Activated T-helper 2 cell treated with anti-CD3 and anti-CD28 coated beads, Interferon-gamma antibody, Interleukin-2, Interleukin-4, amounts not matched to agents 10 μg/mL and 5 μg/mL and 100 μg/mL, durations not matched to agents 14 hours and 24 hours and 36 hours (primary cell): Measurements from ENCODE around the gene PRR5L. TPM values are rescaled to one million over a fixed set of nuclear protein-coding genes. Genes with fewer than 3 reads are reported as not detected.

Experiments used
- DNase-seq: peaks from one replicate; pipeline ENCODE4 v3.0.0; 2021; ENCODE audit warnings: low spot score
- H3K27ac Mint-ChIP-seq: one replicate; pipeline ENCODE4 v1.8.0; 2021; ENCODE audit warnings: mixed read lengths
- H3K27me3 Mint-ChIP-seq: one replicate; pipeline ENCODE4 v1.8.0; 2021; ENCODE audit warnings: low read depth, mixed read lengths
- H3K36me3 Mint-ChIP-seq: one replicate; pipeline ENCODE4 v1.8.0; 2021; ENCODE audit warnings: low read depth, mixed read lengths
- H3K4me1 Mint-ChIP-seq: one replicate; pipeline ENCODE4 v1.8.0; 2021; ENCODE audit warnings: low read depth, mixed read lengths
- H3K4me3 Mint-ChIP-seq: one replicate; pipeline ENCODE4 v1.8.0; 2021; ENCODE audit warnings: low read depth, mild to moderate bottlenecking, moderate library complexity, mixed read lengths
- H3K9me3 Mint-ChIP-seq: one replicate; pipeline ENCODE4 v1.8.0; 2021; ENCODE audit warnings: mixed read lengths
- intact Hi-C: fragments of 100-400 bp; cut with micrococcal nuclease; formaldehyde crosslinking; loops from one replicate; pipeline ENCODE4 v1.15.1; 2023
- total RNA-seq: library from RNA; stranded (reverse); gene quantifications from 2 replicates; pipeline ENCODE4 v1.2.3, GENCODE V29; 2022

Gene PRR5L
- total RNA-seq, 1 donor from 2014 or later, result 23.4 TPM

- no peaks in the 10 kb centered on the region for H3K9me3 Mint-ChIP-seq
- DNase-seq, result no peak
- no peak overlapping the region for H3K4me3 Mint-ChIP-seq
- intact Hi-C loops, result no loop called here
- H3K36me3 Mint-ChIP-seq, result no peaks in the 10 kb centered on the region
- no peak overlapping the region for H3K27ac Mint-ChIP-seq
- peaks cover 13% of the 10 kb centered on the region for H3K4me1 Mint-ChIP-seq
- peaks cover 62% of the 10 kb centered on the region for H3K27me3 Mint-ChIP-seq
Measured at GRCh38 chr11:36372101-36372771, 76.1 kb downstream of the PRR5L start.

GRCh38 chr11:36373016-36374010 lies 77.2 kb downstream of the PRR5L start:
- DNase-seq, result no peak
- Mint-ChIP-seq H3K4me1 (peaks cover 21% of the 10 kb centered on the region), H3K4me3 (no peak overlapping the region), H3K27me3 (peaks cover 59% of the 10 kb centered on the region), H3K27ac (no peak overlapping the region), H3K36me3 (peaks cover 7% of the 10 kb centered on the region), H3K9me3 (no peaks in the 10 kb centered on the region)
- intact Hi-C loops, result loop anchor here (2.0 kb wide), 1 partner anchor 79 kb away; no protein-coding TSS in a partner anchor

- Mint-ChIP-seq H3K27me3 (peaks cover 70% of the 10 kb centered on the region), H3K27ac (no peak overlapping the region), H3K9me3 (no peaks in the 10 kb centered on the region), H3K4me3 (no peak overlapping the region), H3K36me3 (peaks cover 18% of the 10 kb centered on the region), H3K4me1 (peaks cover 23% of the 10 kb centered on the region)
- DNase-seq, result no peak
- intact Hi-C loops, result loop anchor here (1.0 to 2.0 kb wide), 2 partner anchors 20 to 78 kb away; no protein-coding TSS in a partner anchor
Measured at GRCh38 chr11:36374726-36375125, 78.6 kb downstream of the PRR5L start.

- Mint-ChIP-seq H3K27me3 (peaks cover 71% of the 10 kb centered on the region), H3K9me3 (no peaks in the 10 kb centered on the region), H3K36me3 (peaks cover 25% of the 10 kb centered on the region), H3K4me3 (peak overlapping the region; percentile 89), H3K27ac (peak overlapping the region; percentile 81), H3K4me1 (peaks cover 25% of the 10 kb centered on the region)
- intact Hi-C loops, result loop anchor here (1.0 to 2.0 kb wide), 3 partner anchors 15 to 77 kb away; no protein-coding TSS in a partner anchor
- no peak for DNase-seq
Measured at GRCh38 chr11:36375353-36376008, 79.4 kb downstream of the PRR5L start.

GRCh38 chr11:36376009-36376887 lies 80.2 kb downstream of the PRR5L start:
- no peaks in the 10 kb centered on the region for H3K9me3 Mint-ChIP-seq
- no peak for DNase-seq
- intact Hi-C loops, result loop anchor here (2.0 kb wide), 1 partner anchor 15 kb away; no protein-coding TSS in a partner anchor
- H3K4me3 Mint-ChIP-seq, result peak overlapping the region; percentile 89
- peaks cover 69% of the 10 kb centered on the region for H3K27me3 Mint-ChIP-seq
- peaks cover 28% of the 10 kb centered on the region for H3K4me1 Mint-ChIP-seq
- H3K36me3 Mint-ChIP-seq, result peaks cover 30% of the 10 kb centered on the region
- peak overlapping the region; percentile 81 for H3K27ac Mint-ChIP-seq

- Mint-ChIP-seq H3K4me3 (peak overlapping the region; percentile 89), H3K36me3 (peaks cover 31% of the 10 kb centered on the region), H3K27ac (peak overlapping the region; percentile 81), H3K4me1 (peaks cover 28% of the 10 kb centered on the region), H3K9me3 (no peaks in the 10 kb centered on the region), H3K27me3 (peaks cover 65% of the 10 kb centered on the region)
- intact Hi-C loops, result loop anchor here (1.0 to 2.0 kb wide), 3 partner anchors 14 to 44 kb away; no protein-coding TSS in a partner anchor
- peak; percentile 49 for DNase-seq
Measured at GRCh38 chr11:36376888-36377758, 81.0 kb downstream of the PRR5L start.

- Mint-ChIP-seq H3K4me1 (peaks cover 28% of the 10 kb centered on the region), H3K9me3 (no peaks in the 10 kb centered on the region), H3K27ac (peak overlapping the region; percentile 60), H3K4me3 (peak overlapping the region; percentile 89), H3K36me3 (peaks cover 39% of the 10 kb centered on the region), H3K27me3 (peaks cover 60% of the 10 kb centered on the region)
- intact Hi-C loops, result loop anchor here (1.0 to 2.0 kb wide), 3 partner anchors 13 to 43 kb away; no protein-coding TSS in a partner anchor
- no peak for DNase-seq
Measured at GRCh38 chr11:36377759-36378564, 81.9 kb downstream of the PRR5L start.

- H3K27me3 Mint-ChIP-seq, result peaks cover 47% of the 10 kb centered on the region
- H3K4me3 Mint-ChIP-seq, result peak overlapping the region; percentile 89
- intact Hi-C loops, result no loop called here
- H3K4me1 Mint-ChIP-seq, result peaks cover 28% of the 10 kb centered on the region
- H3K9me3 Mint-ChIP-seq, result no peaks in the 10 kb centered on the region
- H3K27ac Mint-ChIP-seq, result no peak overlapping the region
- peaks cover 48% of the 10 kb centered on the region for H3K36me3 Mint-ChIP-seq
- no peak for DNase-seq
Measured at GRCh38 chr11:36379653-36380052, 83.6 kb downstream of the PRR5L start.

GRCh38 chr11:36380296-36381014 lies 84.4 kb downstream of the PRR5L start:
- peaks cover 32% of the 10 kb centered on the region for H3K4me1 Mint-ChIP-seq
- DNase-seq, result no peak

GRCh38 chr11:36381015-36381360 lies 84.9 kb downstream of the PRR5L start:
- intact Hi-C loops, result no loop called here
- peaks cover 27% of the 10 kb centered on the region for H3K4me1 Mint-ChIP-seq
- H3K27me3 Mint-ChIP-seq, result peaks cover 37% of the 10 kb centered on the region
- H3K4me3 Mint-ChIP-seq, result peak overlapping the region; percentile 34
- H3K36me3 Mint-ChIP-seq, result peaks cover 53% of the 10 kb centered on the region
- no peaks in the 10 kb centered on the region for H3K9me3 Mint-ChIP-seq
- DNase-seq, result no peak
- H3K27ac Mint-ChIP-seq, result no peak overlapping the region

More at GRCh38 chr11:36380296-36381014, 84.4 kb downstream of the PRR5L start:
- H3K36me3 Mint-ChIP-seq, result peaks cover 53% of the 10 kb centered on the region
- intact Hi-C loops, result no loop called here
- no peak overlapping the region for H3K4me3 Mint-ChIP-seq
- no peak overlapping the region for H3K27ac Mint-ChIP-seq
- no peaks in the 10 kb centered on the region for H3K9me3 Mint-ChIP-seq
- H3K27me3 Mint-ChIP-seq, result peaks cover 41% of the 10 kb centered on the region
